GM12878 (cell line): ENCODE measurements around the gene CNTNAP2. TPM values are rescaled to one million over a fixed set of nuclear protein-coding genes. Genes with fewer than 3 reads are reported as not detected.

ENCODE experiments used
- ATAC-seq: fragments of 200-7000 bp; cut with Tn5 transposase; 3 replicates; pipeline ENCODE4 v1.9.1; 2020; ENCODE audit warnings: mild to moderate bottlenecking, moderate library complexity
- BruUV-seq: library from RNA; stranded (reverse); fragments of 400-500 nt; replicated peaks from 2 replicates; lab custom pipeline; 2021; lab: Mats Ljungman, UMichigan
- CTCF ChIA-PET: fragments of 300-600 bp; sonication (Branson Sonifier 250); formaldehyde crosslinking; extraction: SDS; loops from one replicate; lab custom pipeline; 2021; ENCODE audit warnings: inconsistent platforms; lab: Yijun Ruan, JAX
- POLR2A ChIA-PET: fragments of 350-600 bp; formaldehyde crosslinking; extraction: SDS; loops from one replicate; lab custom pipeline; 2021; ENCODE audit warnings: inconsistent platforms; lab: Charles Lee
- RAD21 ChIA-PET: fragments of 300-600 bp; sonication (Branson Sonifier 250); formaldehyde crosslinking; loops from one replicate; lab custom pipeline; 2023; ENCODE audit warnings: antibody characterized with exemption; ENCODE audit not compliant: unreplicated experiment; lab: Charles Lee
- SMC1A ChIA-PET: fragments of 300-600 bp; sonication (Branson Sonifier 250); formaldehyde crosslinking; loops from one replicate; lab custom pipeline; 2023; ENCODE audit not compliant: unreplicated experiment, uncharacterized antibody; lab: Charles Lee
- DNase-seq: peaks from one replicate; pipeline ENCODE4 v3.0.0-alpha.2; 2011; ENCODE audit warnings: low read depth, low spot score
- FAIRE-seq: peaks from 3 replicates; lab custom pipeline; 2011; peaks lifted over from hg19 to GRCh38; lab: Jason Lieb, UNC
- H2AFZ ChIP-seq: 2 replicates; pipeline ENCODE4 v1.6.0; 2011; ENCODE audit warnings: low read depth, low read length, control low read depth; ENCODE audit not compliant: control insufficient read depth
- H3K27ac ChIP-seq: 2 replicates; pipeline ENCODE4 v1.5.1; 2011; ENCODE audit warnings: control low read depth; ENCODE audit not compliant: control insufficient read depth, insufficient read depth
- H3K27me3 ChIP-seq, 2 experiments: replicated peaks in 1 of 2; 2 replicates each; pipeline versions ENCODE4 v1.6.0 to v1.6.1; 2011; ENCODE audit warnings: low read length in 1 of 2; ENCODE audit not compliant: control insufficient read depth in 2 of 2, insufficient read depth in 2 of 2
- H3K36me3 ChIP-seq, 2 experiments: 2 replicates each; pipeline ENCODE4 v1.5.1; 2011; ENCODE audit warnings: low read length in 1 of 2; ENCODE audit not compliant: control insufficient read depth in 2 of 2, insufficient read depth in 2 of 2
- H3K4me1 ChIP-seq: 2 replicates; pipeline ENCODE4 v1.6.1; 2011; ENCODE audit warnings: mild to moderate bottlenecking, low read length, moderate library complexity, mixed read lengths; ENCODE audit not compliant: control insufficient read depth, insufficient read depth
- H3K4me2 ChIP-seq: 2 replicates; pipeline ENCODE4 v1.6.0; 2011; ENCODE audit warnings: control low read depth; ENCODE audit not compliant: control insufficient read depth, insufficient read depth
- H3K4me3 ChIP-seq: fragments of 200-600 bp; sonication (generic); 2 replicates; pipeline ENCODE4 v1.5.1; 2016
- H3K79me2 ChIP-seq: 2 replicates; pipeline ENCODE4 v1.6.0; 2011; ENCODE audit warnings: low read length; ENCODE audit not compliant: control insufficient read depth, insufficient read depth
- H3K9ac ChIP-seq: 2 replicates; pipeline ENCODE4 v1.8.0; 2011; ENCODE audit warnings: low read length, control low read depth, mixed read lengths; ENCODE audit not compliant: control insufficient read depth, insufficient read depth
- H3K9me3 ChIP-seq: replicated peaks from 3 replicates; pipeline ENCODE4 v1.5.1; 2011; ENCODE audit warnings: mild to moderate bottlenecking, low read length; ENCODE audit not compliant: control insufficient read depth, insufficient read depth
- H4K20me1 ChIP-seq: 2 replicates; pipeline ENCODE4 v1.6.0; 2011; ENCODE audit not compliant: control insufficient read depth, insufficient read depth
- BACH1 ChIP-seq: fragments of 450-650 bp; IDR thresholded peaks from 2 replicates; pipeline ENCODE4 v1.6.1; 2017; ENCODE audit warnings: mild to moderate bottlenecking, borderline replicate concordance
- CUX1 ChIP-seq: IDR thresholded peaks from 2 replicates; pipeline ENCODE4 v1.6.1; 2012; ENCODE audit warnings: improper control_type of control experiment, low read depth, low read length; ENCODE audit not compliant: insufficient replicate concordance
- RELB ChIP-seq: fragments of 450-650 bp; IDR thresholded peaks from 2 replicates; pipeline ENCODE4 v1.6.1; 2017; ENCODE audit warnings: low read depth, mild to moderate bottlenecking, moderate library complexity
- RUNX3 ChIP-seq: IDR thresholded peaks from 2 replicates; pipeline ENCODE4 v1.6.1; 2012; ENCODE audit warnings: low read length, inconsistent platforms
- SIX5 ChIP-seq: IDR thresholded peaks from 2 replicates; pipeline ENCODE4 v1.6.1; 2011; ENCODE audit warnings: mild to moderate bottlenecking, low read depth, low read length, moderate library complexity; ENCODE audit not compliant: severe bottlenecking
- SMAD1 ChIP-seq: fragments of 450-650 bp; IDR thresholded peaks from 2 replicates; pipeline ENCODE4 v1.6.1; 2018; ENCODE audit warnings: mild to moderate bottlenecking, low read depth; ENCODE audit not compliant: partially characterized antibody
- TCF12 ChIP-seq: IDR thresholded peaks from 2 replicates; pipeline ENCODE4 v1.6.1; 2011; ENCODE audit warnings: low read depth, mild to moderate bottlenecking, low read length
- TCF3 ChIP-seq: IDR thresholded peaks from 2 replicates; pipeline ENCODE4 v1.6.1; 2012; ENCODE audit warnings: low read depth, mild to moderate bottlenecking, low read length, borderline replicate concordance; ENCODE audit not compliant: insufficient read depth
- WGBS: methylation state at CpG from one replicate; pipeline ENCODE4 v1.1.6; 2016; ENCODE audit warnings: low lambda C conversion rate; ENCODE audit not compliant: insufficient replicate concordance, insufficient coverage; ENCODE audit errors: missing lambda C conversion rate; 5-methylcytosine and 5-hydroxymethylcytosine counted together
- in situ Hi-C: fragments of 300-500 bp; cut with MboI; formaldehyde crosslinking; loops from 9 replicates; pipeline ENCODE4 v1.14.3; 2018; ENCODE audit warnings: mixed read lengths
- intact Hi-C: fragments of 100-400 bp; cut with micrococcal nuclease; formaldehyde crosslinking; loops from one replicate; pipeline ENCODE4 v1.14.2; 2022; ENCODE audit not compliant: unreplicated experiment
- polyA plus RNA-seq, 11 experiments: library from polyadenylated mRNA; depleted of rRNA in 4 of 11; unstranded in 6 of 11; stranded (reverse) in 5 of 11; fragments of >200 nt; fragmentation: Nextera tagmentation in 4 of 11; fragmentation: Illumina TruSeq in 1 of 11; extraction: Ambion mirVana in 4 of 11; extraction: Trizol in 1 of 11; gene quantifications; 1 replicate in 1 of 11; 2 replicates in 10 of 11; pipeline versions ENCODE4 v1.2.1 to v1.2.3, GENCODE V29; 2011 to 2016; ENCODE audit warnings: inconsistent platforms in 2 of 11, missing spikeins in 2 of 11, low read depth in 1 of 11
- total RNA-seq, 4 experiments: library from RNA; depleted of rRNA in 3 of 4; stranded (reverse); fragments of >200 nt in 3 of 4; fragmentation: Illumina TruSeq in 1 of 4; extraction: Trizol in 1 of 4; gene quantifications; 2 replicates each; pipeline versions ENCODE4 v1.2.1 to v1.2.3, GENCODE V29; 2013 to 2021

The CNTNAP2 gene
- total and polyA plus RNA-seq, 10 of the 15 experiments (the other 5 are each of a cell fraction or from before 2014, with no cell fraction given): 0.03 to 0.08 (median 0.03) TPM; not detected in 7

DNA sequence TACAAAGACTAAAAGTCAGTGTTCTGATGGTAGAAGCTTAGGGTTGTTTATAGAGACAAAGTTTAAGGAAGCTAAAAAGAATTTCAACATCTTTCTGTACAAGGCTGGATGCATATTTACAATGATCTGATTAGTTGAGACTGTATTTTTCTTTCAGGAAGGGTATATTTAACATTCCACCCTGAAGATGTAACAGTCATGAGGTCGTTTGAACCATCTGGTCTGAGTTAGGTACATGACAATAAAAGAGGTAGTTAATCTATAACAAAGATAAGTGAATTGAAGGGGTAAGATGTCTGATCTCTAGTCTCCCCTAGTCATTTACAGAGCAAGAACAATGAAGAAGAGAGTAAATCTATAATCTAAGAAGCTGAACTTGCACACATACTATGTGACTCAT is 821.2 kb downstream of the CNTNAP2 start:
- POLR2A ChIA-PET: no interaction called here
- Histone ChIP-seq H3K4me1 (no peaks in the 10 kb centered on the region), H3K4me3 (no peak overlapping the region), H3K79me2 (no peaks in the 10 kb centered on the region), H4K20me1 (no peaks in the 10 kb centered on the region), H3K27me3 (no peaks in the 10 kb centered on the region), H3K36me3 (no peaks in the 10 kb centered on the region), H3K27ac (no peak overlapping the region), H3K4me2 (no peak overlapping the region), H2AFZ (no peak overlapping the region), H3K9ac (no peak overlapping the region), H3K9me3 (no peaks in the 10 kb centered on the region)
- RAD21 ChIA-PET: no interaction called here
- intact Hi-C loops: no loop called here
- peak; percentile 23 for FAIRE-seq
- no TSS peak for BruUV-seq
- 0% methylated on average over 1 of the region's 1 CpG for WGBS
- CTCF ChIA-PET: no interaction called here
- in situ Hi-C loops: no loop called here
- DNase-seq: no peak
- ATAC-seq: no peak
- SMC1A ChIA-PET: no interaction called here
- TF ChIP-seq BACH1: no peak
- no peak for TF ChIP-seq SIX5
- no peak for TF ChIP-seq TCF12
- TF ChIP-seq RELB: no peak
- TF ChIP-seq SMAD1: no peak
- TF ChIP-seq TCF3: no peak

DNA sequence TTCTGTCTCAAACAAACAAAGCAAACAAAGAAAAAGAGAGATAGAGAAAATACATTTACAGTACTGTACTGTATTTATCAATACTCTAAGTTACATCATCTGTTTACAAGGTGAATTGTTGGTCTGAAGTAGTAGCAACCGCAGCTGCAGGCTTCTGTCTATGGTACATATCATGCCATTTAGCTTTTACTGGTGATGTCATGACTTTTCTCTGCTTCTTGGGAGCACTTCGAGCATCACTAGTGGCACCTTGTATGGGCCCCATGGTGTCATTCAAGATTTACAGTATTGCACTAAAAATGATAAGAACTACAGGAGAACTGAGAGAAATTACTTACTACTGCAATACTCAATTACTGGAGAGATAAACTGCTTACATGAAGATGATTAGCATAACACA is 826.9 kb downstream of the CNTNAP2 start:
- ChIA-PET SMC1A (no interaction called here), CTCF (no interaction called here), POLR2A (no interaction called here), RAD21 (no interaction called here)
- Histone ChIP-seq H3K4me3 (no peak overlapping the region), H3K79me2 (no peaks in the 10 kb centered on the region), H3K27me3 (no peaks in the 10 kb centered on the region), H3K4me2 (no peak overlapping the region), H3K4me1 (no peaks in the 10 kb centered on the region), H2AFZ (no peak overlapping the region), H3K9me3 (no peaks in the 10 kb centered on the region), H4K20me1 (no peaks in the 10 kb centered on the region), H3K27ac (no peak overlapping the region), H3K9ac (no peak overlapping the region), H3K36me3 (no peaks in the 10 kb centered on the region)
- in situ Hi-C loops (no loop called here), intact Hi-C loops (no loop called here)
- DNase-seq: no peak
- ATAC-seq: no peak
- no TSS peak for BruUV-seq
- WGBS: 0% methylated on average over 2 of the region's 2 CpGs
- FAIRE-seq: no peak
- TF ChIP-seq RUNX3 (no peak), CUX1 (no peak)
